Right ventricle myocardium superior (tissue), 1 donor: ENCODE results near the gene CDC42BPA. TPM values are rescaled to one million over a fixed set of nuclear protein-coding genes. Genes with fewer than 3 reads are reported as not detected.
A peak's percentile ranks its signal among the peaks of the same experiment; 100 is the strongest.
"Not testable (repeated sequence)": the region's sequence is repeated elsewhere in the genome, so short reads cannot be mapped to it uniquely, and the experiment has no call there.

ENCODE experiments used
- ATAC-seq: fragments of 200-7000 bp; cut with Tn5 transposase; one replicate; pipeline ENCODE4 v1.9.1; 2020; ENCODE audit warnings: mild to moderate bottlenecking; ENCODE audit not compliant: poor library complexity
- DNase-seq: peaks from one replicate; pipeline ENCODE4 v3.0.0-alpha.2; 2020
- intact Hi-C: fragments of 100-400 bp; cut with DNase I; formaldehyde crosslinking; loops from one replicate; pipeline ENCODE4 v1.11.2; 2022
- total RNA-seq: library from RNA; stranded (reverse); fragmentation: NEBNext Ultra II Directional; extraction: Animal tissue kit (Norgen Biotek cat#: 25700); gene quantifications from one replicate; pipeline ENCODE4 v1.2.1, GENCODE V29; 2021
- donor health status: DM: no; HTN: yes; CAD: no; lungs with severe emphysema.

Gene CDC42BPA
- total RNA-seq, 1 donor from 2014 or later = 40.5 TPM

DNA sequence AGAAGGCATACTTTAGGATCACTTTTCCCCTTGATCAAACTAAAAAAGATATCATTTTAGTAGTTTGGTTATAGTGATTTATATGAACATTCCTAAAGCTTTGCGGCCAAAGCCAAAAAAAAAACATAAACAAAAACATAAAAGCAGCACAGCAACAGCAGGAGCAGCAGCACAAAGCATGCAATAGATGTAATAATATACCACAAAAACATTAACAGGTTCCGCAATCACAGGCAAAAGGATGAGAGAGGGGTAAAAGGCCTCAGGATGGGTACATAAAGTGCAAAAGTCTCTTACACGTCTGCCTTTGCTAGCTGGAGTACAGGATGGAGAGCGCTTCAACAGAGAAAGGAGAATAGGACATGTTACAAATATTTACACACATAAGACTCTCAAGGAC, 259.2 kb downstream of the CDC42BPA start:
- intact Hi-C loops = no loop called here
- ATAC-seq = no peak
- DNase-seq = no peak

DNA sequence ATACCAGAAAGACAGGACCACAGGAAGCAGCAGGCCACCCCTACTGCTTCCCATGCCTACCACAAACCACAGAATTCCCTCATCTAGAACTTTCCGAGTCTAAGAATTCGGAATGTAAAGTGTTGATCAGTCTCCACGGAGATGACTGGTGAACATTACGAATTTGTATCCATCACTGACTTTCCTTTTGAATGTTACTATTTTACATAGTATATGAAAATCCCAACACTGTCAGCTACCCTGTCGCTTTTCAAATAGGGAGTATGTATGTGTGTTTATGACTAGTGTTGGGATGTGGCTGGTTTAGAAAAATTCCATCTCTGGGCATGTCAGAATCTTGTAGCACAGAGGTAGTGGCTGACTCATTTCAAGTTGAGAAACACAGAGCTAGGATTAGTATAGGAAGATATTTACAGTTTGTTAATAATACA, 260.0 kb downstream of the CDC42BPA start:
- intact Hi-C loops = no loop called here
- no peak for DNase-seq

DNA sequence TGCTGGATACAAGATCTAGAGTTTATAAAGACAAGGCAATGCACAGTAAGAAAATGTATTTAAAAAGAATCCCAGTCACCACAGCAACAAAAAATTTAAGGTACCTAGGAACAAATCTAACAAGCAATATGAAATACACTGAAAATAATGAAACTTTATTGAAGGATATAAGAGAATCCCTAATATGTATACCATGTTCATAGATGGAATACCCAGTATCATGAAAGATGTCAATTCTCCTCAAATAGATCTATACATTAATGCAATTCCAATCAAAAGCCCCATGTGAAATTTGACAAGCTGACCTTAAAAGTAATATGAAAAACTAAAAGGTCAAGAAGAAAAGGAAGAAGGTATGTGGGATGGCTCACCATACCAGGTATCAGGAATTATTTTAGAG, 269.0 kb downstream of the CDC42BPA start:
- intact Hi-C loops = no loop called here
- ATAC-seq (no peak), DNase-seq (no peak)

More for the DNA sequence above, 260.0 kb downstream of the CDC42BPA start:
- ATAC-seq = no peak

DNA sequence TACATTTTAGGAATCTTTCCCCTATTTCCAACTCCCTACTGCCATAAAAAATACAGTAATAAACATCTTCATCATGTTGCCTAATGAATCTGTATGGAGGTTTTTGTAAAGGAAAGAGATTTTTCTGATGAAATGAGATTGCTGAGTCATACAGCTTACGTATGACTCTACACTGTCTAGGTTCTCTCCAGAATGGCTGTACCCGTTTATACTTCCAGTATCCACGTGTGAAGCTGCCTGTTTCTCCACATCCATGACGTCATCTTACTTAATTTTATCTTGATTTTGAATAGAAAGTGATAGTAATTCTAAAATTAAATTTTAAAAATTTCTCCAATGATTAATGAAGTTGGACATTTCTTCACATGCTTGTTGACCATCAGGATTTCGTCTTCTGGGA, 274.5 kb downstream of the CDC42BPA start:
- DNase-seq (no peak), ATAC-seq (no peak)
- intact Hi-C loops = no loop called here

DNA sequence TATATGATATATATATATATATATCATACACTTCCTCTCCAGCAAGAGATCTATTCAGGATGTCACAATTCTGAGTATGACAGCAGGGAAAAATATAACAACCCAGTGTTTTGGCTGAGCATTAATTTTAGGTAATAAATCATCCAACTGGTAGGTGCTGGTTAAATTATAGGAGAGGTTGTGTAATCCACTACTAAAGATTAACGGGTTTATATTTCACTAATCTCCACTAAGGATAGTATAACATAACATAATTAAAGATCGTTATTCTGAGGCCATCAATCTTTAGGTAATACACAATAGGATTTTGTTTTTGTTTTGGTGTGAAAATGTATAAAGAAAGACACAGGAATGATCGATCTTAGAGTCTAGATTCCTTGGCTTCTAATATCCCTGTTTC, 276.0 kb downstream of the CDC42BPA start:
- intact Hi-C loops = no loop called here
- ATAC-seq = no peak

DNA sequence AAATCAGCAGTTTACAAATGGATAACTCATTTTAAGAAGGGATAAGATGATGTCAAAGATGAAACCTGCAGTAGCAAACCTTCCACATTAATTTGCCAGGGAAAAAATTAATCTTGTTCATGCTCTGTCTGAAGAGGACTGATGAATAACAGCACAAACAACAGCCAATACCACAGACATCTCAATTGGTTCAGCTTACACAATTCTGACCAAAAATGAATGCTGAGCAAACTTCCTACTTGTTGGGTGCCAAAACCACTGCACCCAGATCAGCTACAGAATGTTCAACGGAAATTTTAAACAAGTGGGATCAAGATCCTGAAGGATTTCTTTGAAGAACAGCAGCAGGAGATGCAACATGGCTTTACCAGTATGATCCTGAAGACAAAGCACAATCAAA, 279.9 kb downstream of the CDC42BPA start:
- ATAC-seq (no peak), DNase-seq (no peak)
- intact Hi-C loops = no loop called here

More for the DNA sequence above, 276.0 kb downstream of the CDC42BPA start:
- no peak for DNase-seq

DNA sequence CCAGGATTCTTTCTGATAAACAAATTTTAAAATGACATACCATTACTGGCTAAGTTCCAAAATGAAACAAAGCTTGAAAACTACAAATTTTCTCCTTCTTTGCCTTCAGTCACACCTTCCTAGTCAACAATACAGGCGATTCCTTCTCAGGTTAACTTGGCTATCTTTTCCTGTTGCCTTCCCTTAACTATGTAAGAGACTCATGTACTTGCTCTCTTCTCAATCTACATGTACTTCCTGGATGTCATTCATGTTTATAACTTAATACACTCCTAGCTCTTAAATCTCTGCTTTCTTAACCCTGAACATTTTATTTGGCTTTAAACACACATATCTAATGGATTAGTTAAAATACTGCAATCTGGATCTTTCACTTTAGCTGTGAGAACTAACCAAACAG, 281.2 kb downstream of the CDC42BPA start:
- ATAC-seq = no peak
- DNase-seq = no peak
- intact Hi-C loops = no loop called here

DNA sequence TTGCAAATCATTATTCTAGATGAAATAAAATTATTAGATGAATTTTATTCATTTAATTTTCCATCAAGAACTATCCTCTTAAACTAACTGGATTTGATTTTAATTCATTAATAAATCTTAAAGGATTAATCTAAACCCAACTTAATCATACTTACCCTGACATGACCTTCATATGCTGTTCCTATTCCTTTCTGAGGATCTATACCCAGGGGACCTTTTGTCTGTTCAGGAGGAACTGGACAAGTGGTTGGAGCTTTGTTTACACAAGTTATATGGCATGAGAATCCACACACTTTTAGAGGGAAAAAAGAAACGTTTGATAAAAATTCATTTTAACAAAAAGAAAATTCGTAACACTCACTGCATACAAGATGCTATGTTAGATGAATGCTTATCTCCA, 283.0 kb downstream of the CDC42BPA start:
- intact Hi-C loops = no loop called here
- DNase-seq (no peak), ATAC-seq (no peak)

DNA sequence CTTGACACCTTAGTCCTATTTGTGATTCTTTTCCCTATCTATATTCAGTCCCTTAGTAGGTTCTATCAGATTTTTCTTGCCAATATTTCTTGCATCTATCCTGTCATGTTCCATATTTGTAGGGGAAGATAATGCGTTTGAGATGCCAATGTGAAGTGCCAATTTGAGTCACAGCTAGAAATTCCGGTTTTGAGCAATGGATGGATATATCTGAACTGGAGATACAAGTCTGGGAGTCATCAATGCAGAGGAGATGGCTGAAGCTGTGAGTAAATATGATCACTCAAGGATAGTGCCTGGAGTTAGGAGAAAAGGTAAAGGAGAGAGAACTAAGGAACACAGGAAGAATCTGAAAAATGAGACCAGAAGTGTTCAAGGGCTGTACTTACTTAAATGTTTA, 284.4 kb downstream of the CDC42BPA start:
- DNase-seq (no peak), ATAC-seq (no peak)
- intact Hi-C loops = no loop called here

DNA sequence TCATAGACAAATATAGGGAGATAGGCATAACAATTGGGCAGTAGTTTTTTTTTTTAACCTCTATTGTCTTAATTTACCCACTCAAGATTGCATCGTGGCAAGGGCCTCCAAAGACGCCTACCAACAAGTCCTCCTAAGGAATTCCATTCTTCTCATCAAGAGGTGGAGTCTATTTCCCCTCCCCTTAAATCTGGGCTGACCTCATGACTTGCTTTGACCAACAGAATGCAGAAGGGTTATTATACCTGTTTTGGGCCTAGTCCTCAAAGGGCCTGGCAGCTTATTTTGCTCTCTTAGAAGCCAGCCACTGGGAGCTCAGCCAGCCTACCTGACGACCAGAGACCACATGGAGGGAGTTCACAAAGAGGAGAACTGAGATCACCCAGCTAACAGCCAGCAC, 285.9 kb downstream of the CDC42BPA start:
- DNase-seq = no peak
- ATAC-seq = no peak
- intact Hi-C loops = no loop called here

DNA sequence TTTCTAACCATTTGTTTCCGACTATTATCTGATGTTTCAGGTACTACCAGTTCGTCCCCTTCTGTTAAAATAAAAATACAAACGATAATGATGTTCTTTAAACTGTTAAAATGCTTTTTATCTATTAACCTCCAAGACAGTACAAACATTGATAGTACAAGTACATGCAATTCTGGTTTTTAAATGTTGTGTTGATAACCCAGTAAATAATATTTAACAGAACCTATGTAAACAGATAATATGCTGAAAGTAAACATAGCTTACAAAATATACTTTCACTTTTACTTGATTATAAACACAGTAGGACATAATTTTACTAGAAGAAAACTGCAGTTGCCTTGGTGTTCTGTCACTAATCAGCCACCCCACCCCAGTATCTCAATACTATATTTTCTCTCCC, 301.3 kb downstream of the CDC42BPA start:
- intact Hi-C loops = no loop called here
- no peak for ATAC-seq

DNA sequence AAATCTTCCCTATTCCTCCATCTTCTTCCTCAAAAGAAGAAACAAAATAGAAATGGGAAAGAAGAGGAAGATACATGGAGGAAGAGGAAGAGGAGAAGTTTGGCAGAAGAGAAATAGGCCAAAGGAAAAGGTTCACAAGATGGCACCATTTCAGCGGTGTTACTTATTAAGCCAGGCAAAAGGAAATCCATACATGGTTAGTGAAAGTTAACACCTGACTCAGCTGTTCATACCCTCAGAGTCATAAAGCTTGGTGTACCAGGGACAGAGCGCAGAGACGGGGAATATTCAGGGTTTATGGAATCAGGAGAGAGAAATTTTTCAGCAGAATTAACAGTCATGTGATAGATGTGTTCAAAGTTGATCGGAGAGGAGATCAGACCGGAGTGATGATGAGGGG, 307.6 kb downstream of the CDC42BPA start:
- DNase-seq (no peak), ATAC-seq (no peak)
- intact Hi-C loops = no loop called here

More for the DNA sequence above, 301.3 kb downstream of the CDC42BPA start:
- no peak for DNase-seq

DNA sequence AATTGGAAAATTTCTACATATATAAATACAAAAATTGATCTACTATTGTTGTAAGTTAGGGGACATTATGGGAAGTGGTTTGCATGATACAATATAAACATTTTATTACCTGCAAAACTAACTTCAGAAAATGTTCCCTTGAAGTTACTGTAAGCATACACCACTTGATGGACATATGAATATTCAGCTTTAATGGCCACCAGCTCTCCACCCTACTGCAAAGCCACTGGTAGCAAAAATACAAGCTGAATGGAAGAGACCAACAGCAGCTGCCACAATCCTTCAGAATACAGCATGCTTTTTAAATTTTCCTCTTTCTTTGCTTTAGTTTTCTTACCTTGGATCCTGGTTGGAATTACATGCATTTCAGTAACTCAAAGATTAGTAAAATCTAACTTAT, 308.4 kb downstream of the CDC42BPA start:
- intact Hi-C loops = no loop called here
- DNase-seq (no peak), ATAC-seq (no peak)

DNA sequence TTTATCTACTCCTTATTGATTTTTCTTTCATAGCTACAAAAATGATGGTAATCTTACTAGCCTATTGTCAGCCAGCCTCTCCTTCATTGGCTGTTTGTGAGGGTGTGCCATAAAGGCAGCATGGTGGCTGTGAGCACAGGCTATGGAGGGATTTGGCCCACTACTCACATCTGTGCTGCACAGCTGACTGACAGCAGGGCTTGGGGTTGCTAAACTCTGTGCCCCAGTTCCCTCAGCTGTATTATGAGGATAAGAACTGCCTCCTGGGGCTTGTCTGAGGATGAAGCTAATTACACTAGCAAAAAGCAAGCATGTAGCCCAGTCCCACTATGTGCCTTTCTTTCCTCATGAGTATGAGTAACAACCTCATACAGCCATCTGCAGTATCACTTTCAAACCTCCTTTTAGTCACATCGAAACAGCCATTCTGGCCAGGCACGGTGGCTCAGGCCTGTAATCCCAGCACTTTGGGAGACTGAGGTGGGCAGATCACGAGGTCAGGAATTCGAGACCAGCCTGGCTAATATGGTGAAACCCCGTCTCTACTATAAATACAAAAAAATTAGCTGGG, 312.0 kb downstream of the CDC42BPA start:
- DNase-seq = no peak
- intact Hi-C loops = no loop called here
- ATAC-seq = no peak

DNA sequence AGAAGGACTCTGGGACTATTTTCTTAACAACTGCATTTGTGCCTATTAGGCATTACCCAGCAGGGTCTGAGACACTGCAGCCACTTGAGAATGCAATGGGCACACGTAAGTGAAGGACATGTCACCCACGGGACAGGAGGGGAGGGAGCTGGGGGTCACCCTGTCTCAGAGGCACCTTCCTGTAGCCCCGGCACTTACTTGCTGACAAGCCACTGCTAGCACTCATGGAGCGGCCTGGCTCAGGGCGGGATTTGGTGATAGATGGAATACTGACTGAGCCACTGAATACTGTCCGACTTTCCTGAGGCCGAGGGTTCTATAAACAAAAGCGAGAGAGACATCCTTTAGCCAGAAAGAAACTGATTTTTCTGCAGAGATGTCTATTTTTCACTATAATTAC, 313.5 kb downstream of the CDC42BPA start:
- DNase-seq = no peak
- ATAC-seq = no peak
- intact Hi-C loops = no loop called here

DNA sequence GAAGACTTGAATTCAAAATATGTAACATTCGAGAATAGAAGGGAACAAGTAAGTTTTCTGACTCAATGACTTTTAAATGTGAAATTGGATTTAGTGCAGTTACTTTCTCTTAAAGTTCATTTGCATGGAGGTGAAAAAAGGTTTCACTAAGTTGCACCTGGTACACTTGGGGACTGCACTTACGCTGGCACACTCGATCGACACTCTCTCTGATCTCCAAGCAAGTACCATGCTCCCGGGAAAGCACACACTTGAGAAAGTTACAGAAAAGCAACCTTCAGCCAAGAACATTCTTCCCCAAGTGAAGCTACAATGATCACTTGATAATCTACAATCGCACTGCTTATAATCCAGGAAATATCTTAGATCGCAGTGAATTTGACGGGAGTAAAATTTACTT, 315.1 kb downstream of the CDC42BPA start:
- DNase-seq (no peak), ATAC-seq (no peak)
- intact Hi-C loops = no loop called here

DNA sequence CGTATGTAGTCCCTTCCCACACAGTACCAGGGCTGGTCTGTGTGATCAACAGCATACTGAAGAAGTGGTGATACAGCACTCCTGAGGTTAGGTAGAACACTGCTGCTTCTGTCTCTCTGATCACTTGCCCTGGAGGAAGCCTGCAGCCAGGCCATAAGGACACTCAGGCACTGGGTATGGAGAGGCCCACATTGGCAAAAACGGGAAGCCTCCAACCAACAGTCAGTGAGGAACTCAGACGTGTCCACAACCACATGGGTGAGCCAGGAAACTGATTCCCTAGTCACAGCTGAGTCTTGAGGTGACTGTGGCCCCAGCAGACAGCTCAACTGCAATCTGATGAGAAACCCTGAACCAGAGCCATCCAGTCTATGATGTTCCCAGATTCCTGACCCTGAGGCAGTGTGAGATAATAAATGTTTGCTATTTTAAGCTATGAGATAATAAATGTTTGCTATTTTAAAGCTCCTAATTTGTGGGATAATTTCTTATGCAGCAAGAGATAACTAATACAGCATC, 315.7 kb downstream of the CDC42BPA start:
- ATAC-seq (peak; percentile 31), DNase-seq (no peak)
- intact Hi-C loops = no loop called here

DNA sequence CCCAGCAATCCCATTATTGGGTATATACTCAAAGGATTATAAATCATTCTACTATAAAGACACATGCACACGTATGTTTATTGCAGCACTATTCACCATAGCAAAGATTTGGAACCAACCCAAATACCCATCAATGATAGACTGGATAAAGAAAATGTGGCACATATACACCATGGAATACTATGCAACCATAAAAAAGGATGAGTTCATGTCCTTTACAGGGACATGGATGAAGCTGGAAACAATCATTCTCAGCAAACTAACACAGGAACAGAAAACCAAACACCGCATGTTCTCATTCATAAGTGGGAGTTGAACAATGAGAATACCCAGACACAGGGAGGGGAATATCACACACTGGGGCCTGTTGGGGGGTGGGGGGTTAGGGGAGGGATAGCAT, 318.7 kb downstream of the CDC42BPA start:
- ATAC-seq, intact Hi-C loops, DNase-seq: not testable (repeated sequence)

DNA sequence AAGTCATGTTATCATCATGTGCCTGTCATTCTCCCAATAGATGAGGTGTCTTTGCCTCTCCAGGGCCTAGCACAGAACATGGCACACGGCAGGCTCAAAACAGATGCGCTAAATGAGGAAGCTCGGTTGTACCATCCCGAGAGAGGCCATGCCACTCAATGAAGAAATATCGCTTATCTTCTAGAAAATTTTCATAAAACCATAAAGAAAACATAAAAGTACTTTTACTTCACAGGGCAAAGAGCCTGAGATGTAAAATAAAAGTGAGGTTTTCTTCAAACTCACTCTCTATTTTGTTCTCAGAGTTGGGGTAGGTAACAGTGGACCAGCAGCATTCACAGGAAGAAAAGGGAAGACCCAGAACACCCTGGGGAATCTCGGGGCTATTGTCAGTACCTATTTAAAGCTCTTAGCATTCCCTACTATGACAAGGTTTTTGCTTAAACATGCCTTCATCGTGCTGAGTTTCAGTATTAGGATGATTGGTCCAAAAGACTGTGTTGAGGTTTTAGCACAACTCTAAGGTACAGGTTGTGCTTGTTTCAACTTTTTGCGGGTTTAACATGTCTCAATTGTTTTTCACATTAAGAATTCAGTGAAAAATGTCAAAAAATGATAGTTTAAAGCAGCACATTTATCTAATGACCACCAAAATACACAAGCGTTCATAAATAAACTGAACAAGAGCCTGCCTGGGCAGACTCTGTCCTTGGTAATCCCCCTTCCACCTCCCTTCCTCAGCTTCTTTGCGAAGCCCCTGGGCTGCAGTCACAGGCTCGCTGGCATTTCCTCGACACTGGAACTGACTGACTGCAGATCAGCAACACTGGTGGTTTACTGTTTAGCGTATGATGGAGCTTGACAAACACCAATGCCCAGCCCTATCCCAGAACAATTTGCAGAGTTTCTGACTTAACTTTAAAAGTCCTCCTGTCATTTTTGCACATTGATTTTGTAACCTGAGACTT, 322.6 kb downstream of the CDC42BPA start:
- intact Hi-C loops = no loop called here
- ATAC-seq (no peak), DNase-seq (no peak)
